NCI-H2029 (cell line): ENCODE measurements around the gene IPPK.
"Not testable (repeated sequence)": the region's sequence is repeated elsewhere in the genome, so short reads cannot be mapped to it uniquely, and the experiment has no call there.

ENCODE experiments used
- DNase-seq: peaks from one replicate; lab custom pipeline; 2025; lab: John Stamatoyannopoulos, UW

IPPK gene

DNA sequence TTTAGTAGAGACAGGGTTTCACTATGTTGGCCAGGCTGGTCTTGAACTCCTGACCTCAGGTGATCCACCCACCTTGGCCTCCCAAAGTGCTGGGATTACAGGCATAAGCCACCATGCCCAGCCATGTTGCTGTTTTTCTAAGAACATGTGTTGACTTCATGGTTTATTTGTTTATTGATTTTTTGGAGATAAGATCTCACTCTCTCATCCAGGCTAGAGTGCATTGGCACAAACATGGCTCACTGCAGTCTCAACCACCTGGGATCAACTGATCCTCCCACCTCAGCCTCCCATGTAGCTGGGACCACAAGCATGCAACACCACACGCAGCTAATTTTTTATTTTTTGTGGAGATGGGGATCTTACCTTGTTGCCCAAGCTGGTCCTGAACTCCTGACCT lies 74.9 kb downstream of the IPPK start:
- not testable (repeated sequence) for DNase-seq

DNA sequence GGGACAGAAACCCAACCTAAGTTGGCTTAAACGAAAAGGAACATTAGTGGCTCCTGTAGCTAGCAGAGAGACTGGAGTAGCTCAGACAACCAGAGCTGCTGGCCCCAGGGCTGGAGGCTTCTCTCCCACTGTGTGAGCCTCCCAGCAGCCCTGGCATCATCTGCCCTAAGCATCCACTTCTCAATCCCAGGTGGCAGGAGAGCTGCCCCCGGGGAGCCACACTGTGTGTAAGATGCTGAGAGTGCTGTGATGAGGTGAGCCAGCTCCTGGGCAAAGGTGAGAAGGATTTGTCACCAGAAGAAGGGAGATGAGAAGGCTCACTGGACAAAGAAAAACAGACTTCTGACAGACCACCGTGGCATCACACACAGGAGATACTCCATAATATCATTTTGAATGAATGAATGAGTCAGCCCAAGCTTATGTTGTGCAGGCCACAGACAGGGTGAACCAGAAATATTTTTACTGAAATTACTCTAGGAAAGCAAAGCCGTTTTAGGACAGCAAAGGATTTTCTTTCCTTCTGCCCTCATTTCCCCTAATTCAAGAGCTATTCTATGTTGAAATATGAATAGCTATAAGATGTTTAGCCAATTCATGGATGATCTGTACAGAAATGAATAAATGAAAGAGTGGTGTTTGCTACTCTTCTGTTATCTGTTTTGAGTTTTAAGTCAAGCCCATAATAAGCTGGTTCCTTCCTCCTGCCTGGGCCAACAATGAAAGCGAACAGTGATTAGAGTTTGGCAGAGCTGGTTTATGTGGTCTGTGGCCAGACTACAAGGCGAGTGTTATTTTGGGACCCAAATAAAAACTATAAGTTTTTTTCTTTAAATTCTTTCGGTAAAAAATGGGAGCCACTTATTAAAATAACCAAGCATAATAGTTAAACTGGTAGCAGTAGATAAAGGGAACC lies 76.7 kb downstream of the IPPK start:
- no peak for DNase-seq

GRCh38 chr9:92592537-92592936 lies 77.4 kb downstream of the IPPK start:
- DNase-seq = no peak

- no peak for DNase-seq
These were observed 79.6 kb downstream of the IPPK start for GRCh38 chr9:92590377-92590776.

GRCh38 chr9:92589923-92590322 lies 80.0 kb downstream of the IPPK start:
- DNase-seq = no peak

DNA sequence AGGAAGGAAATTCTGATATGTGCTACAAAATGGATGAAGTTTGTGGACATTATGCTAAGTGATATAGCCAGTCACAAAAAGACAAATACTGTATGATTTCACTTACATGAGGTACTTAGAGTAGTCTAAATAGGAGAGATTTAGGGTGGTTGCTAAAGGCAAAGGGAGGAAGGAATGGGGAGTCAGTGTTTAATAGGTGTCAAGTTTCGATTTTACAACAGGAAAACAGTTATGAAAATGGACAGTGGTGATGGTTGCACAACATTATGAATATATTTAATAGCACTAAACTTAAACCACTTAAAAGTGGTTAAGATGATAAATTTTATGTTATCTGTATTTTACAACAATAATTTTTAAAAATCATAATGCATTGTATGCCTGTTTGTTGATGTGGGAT lies 93.8 kb downstream of the IPPK start:
- no peak for DNase-seq

DNA sequence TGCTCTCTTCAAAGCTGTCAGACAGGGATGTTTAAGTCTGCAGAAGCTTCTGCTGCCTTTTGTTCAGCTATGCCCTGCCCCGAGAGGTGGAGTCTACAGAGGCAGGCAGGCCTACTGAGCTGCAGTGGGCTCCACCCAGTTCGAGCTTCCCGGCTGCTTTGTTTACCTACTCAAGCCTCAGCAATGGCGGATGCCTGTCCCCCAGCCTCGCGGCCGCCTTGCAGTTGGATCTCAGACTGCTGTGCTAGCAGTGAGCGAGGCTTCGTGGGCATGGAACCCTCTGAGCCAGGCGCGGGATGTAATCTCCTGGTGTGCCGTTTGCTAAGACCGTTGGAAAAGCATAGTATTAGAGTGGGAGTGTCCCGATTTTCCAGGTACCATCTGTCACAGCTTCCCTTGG lies 96.3 kb downstream of the IPPK start:
- not testable (repeated sequence) for DNase-seq

- not testable (repeated sequence) for DNase-seq
These were observed 98.1 kb downstream of the IPPK start for GRCh38 chr9:92571871-92572270.

DNA sequence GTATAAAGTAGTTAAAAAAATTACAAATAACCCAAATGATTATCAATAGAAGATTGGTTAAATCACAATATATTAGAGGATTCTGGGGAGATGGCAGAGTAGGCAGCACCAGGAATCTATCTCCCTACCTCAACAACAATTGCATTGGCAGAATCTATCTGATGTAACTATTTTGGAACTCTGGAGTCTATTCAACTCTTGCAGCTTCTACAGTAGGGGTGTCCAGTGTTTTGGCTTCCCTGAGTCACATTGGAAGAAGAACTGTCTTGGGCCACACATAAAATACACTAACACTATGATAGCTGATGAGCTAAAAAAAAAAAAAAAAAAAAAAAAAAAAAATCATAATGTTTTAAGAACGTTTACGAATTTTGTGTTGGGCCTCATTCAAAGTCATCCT lies 104.9 kb downstream of the IPPK start:
- no peak for DNase-seq

- peak; percentile 83 for DNase-seq
These were observed 105.4 kb downstream of the IPPK start for GRCh38 chr9:92564504-92564903.
